HepG2 (cell line): ENCODE measurements around the gene ACSS3. TPM values are rescaled to one million over a fixed set of nuclear protein-coding genes. Genes with fewer than 3 reads are reported as not detected.

Experiments
- BCL6 ChIP-seq: IDR thresholded peaks from 2 replicates; pipeline ENCODE4 v1.6.1; 2016; ENCODE audit warnings: missing genetic modification reagents, missing compliant biosample characterization
- ELF3 ChIP-seq: IDR thresholded peaks from 2 replicates; pipeline ENCODE4 v1.6.1; 2016; ENCODE audit warnings: missing genetic modification reagents, missing compliant biosample characterization
- ETV5 ChIP-seq: IDR thresholded peaks from 2 replicates; pipeline ENCODE4 v1.6.1; 2018; ENCODE audit warnings: missing biosample characterization, missing genetic modification reagents, inconsistent platforms, borderline replicate concordance
- FOXJ3 ChIP-seq: sonication (generic); formaldehyde crosslinking; IDR thresholded peaks from 2 replicates; pipeline ENCODE4 v1.4.0; 2020; ENCODE audit warnings: missing genetic modification reagents, mild to moderate bottlenecking, borderline replicate concordance
- FOXO4 ChIP-seq: sonication (generic); formaldehyde crosslinking; conservative IDR thresholded peaks from 2 replicates; pipeline ENCODE4 v1.8.1; 2023; ENCODE audit warnings: missing genetic modification reagents
- GFI1 ChIP-seq: sonication (generic); formaldehyde crosslinking; IDR thresholded peaks from 2 replicates; pipeline ENCODE4 v1.5.0; 2020; ENCODE audit warnings: missing genetic modification reagents, mild to moderate bottlenecking, borderline replicate concordance
- HCFC1 ChIP-seq: fragments of 150-350 bp; IDR thresholded peaks from 2 replicates; pipeline ENCODE4 v1.6.1; 2014; ENCODE audit warnings: low read depth, low read length
- HOMEZ ChIP-seq: IDR thresholded peaks from 2 replicates; pipeline ENCODE4 v1.6.1; 2016; ENCODE audit warnings: low read depth
- LCORL ChIP-seq, 2 experiments: fragments of 450-650 bp in 1 of 2; sonication (generic) in 1 of 2; formaldehyde crosslinking in 1 of 2; IDR thresholded peaks; 2 replicates each; pipeline versions ENCODE4 v1.5.0 to v1.6.1; 2017 to 2020; ENCODE audit warnings: antibody characterized with exemption in 1 of 2, missing genetic modification reagents in 1 of 2
- MAFK ChIP-seq, 2 experiments: IDR thresholded peaks in 1 of 2; conservative IDR thresholded peaks in 1 of 2; 2 replicates each; pipeline ENCODE4 v1.6.1; 2011; ENCODE audit warnings: improper control_type of control experiment in 2 of 2, low read length in 2 of 2
- MEIS1 ChIP-seq: sonication (generic); formaldehyde crosslinking; IDR thresholded peaks from 2 replicates; pipeline ENCODE4 v1.9.0; 2021; ENCODE audit warnings: mild to moderate bottlenecking, missing genetic modification reagents, moderate library complexity, borderline replicate concordance
- NR2F2 ChIP-seq: IDR thresholded peaks from 2 replicates; pipeline ENCODE4 v1.6.1; 2012; ENCODE audit warnings: low read depth, inconsistent platforms, borderline replicate concordance
- THRA ChIP-seq: sonication (generic); formaldehyde crosslinking; IDR thresholded peaks from 2 replicates; pipeline ENCODE4 v1.4.0; 2020; ENCODE audit warnings: missing genetic modification reagents, borderline replicate concordance
- TP53 ChIP-seq: sonication (generic); formaldehyde crosslinking; conservative IDR thresholded peaks from 2 replicates; pipeline ENCODE4 v1.4.0; 2020; ENCODE audit warnings: missing genetic modification reagents
- ZNF230 ChIP-seq: sonication (generic); formaldehyde crosslinking; IDR thresholded peaks from 2 replicates; pipeline ENCODE4 v1.4.0; 2020; ENCODE audit warnings: mild to moderate bottlenecking, missing genetic modification reagents
- ZNF264 ChIP-seq: sonication (generic); formaldehyde crosslinking; IDR thresholded peaks from 2 replicates; pipeline ENCODE4 v1.4.0; 2020; ENCODE audit warnings: missing genetic modification reagents
- ZNF335 ChIP-seq: sonication (generic); formaldehyde crosslinking; IDR thresholded peaks from 2 replicates; pipeline ENCODE4 v1.4.0; 2020; ENCODE audit warnings: missing genetic modification reagents
- polyA plus RNA-seq, 8 experiments: library from polyadenylated mRNA; depleted of rRNA in 3 of 8; stranded (reverse) in 7 of 8; unstranded in 1 of 8; fragments of >200 nt; fragmentation: Illumina TruSeq in 4 of 8; extraction: Trizol in 4 of 8; gene quantifications; 2 replicates each; pipeline versions ENCODE4 v1.2.1 to v1.2.3, GENCODE V29; 2011 to 2016; ENCODE audit warnings: low read depth in 4 of 8, missing spikeins in 1 of 8, mixed read lengths in 1 of 8; ENCODE audit not compliant: insufficient read depth in 1 of 8
- total RNA-seq, 5 experiments: library from RNA; depleted of rRNA; stranded (reverse); fragments of >200 nt; fragmentation: Illumina TruSeq; extraction: Trizol; gene quantifications; 2 replicates each; pipeline ENCODE4 v1.2.3, GENCODE V29; 2016; ENCODE audit warnings: low read depth in 1 of 5
- TF ChIP-seq, protein P1 (sequence below), 2 experiments: IDR thresholded peaks; 2 replicates each; pipeline ENCODE4 v1.6.1; 2011 to 2012; ENCODE audit warnings: low read length in 2 of 2, borderline replicate concordance in 1 of 2, low read depth in 1 of 2, mild to moderate bottlenecking in 1 of 2, moderate library complexity in 1 of 2

ACSS3 gene
- total and polyA plus RNA-seq, 2 of the 13 experiments (the other 11 are each of a cell fraction or from before 2014, with no cell fraction given): 79.5 to 86.3 TPM

DNA sequence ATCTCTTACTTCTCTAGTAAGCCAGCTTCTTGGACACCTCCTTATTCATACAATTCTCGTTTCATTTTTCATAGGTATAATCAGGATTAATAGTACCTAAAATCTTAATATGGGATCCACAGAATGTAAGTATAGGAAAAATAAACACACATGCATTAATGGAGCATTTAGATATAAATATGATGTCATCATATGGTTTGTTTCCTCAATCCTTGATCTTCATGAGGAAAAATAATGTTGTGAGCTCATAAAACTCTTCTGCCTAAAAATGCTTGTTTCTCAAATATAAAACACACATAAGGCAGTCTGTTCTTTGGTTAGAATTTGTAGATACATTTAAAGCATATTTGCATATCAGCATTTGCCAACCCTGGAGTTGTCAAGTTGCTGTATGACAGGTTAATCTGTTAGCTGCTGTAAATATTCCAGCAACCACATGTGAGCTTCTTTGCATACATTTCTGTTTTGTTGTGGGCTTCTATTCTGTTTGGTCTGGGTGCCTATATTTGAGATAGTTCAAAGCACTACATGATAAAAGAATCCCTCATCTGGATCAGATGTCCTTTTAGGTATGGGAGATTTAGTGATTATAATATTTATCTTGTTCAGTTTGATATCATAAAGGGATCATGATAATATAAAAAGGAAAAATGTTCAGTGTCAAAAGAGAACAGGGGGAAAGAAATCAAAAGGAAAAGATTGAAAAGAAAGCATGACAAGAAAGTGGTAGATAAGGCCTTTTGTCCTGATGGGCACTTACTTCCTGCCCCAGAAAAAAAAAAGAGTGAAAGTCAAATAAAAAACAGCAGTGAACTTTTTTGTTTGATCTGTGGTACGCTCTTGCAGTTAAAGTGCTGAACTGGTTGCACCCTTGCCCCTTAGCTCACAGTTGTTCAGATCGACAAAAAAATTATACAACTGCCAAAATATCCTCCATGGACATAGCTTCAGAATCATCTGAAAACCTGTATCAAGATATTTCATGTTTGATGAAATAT, 68.6 kb downstream of the ACSS3 start (continued):
- peak; percentile 84; the same call in 1 of the 2 replicates for TF ChIP-seq ETV5
- TF ChIP-seq ZNF335 (CRISPR knock-in tag): no peak
- TF ChIP-seq GFI1: peak; percentile 54; the same call in 1 of the 2 replicates
- no peak for TF ChIP-seq TP53 (CRISPR knock-in tag)
- TF ChIP-seq BCL6: peak; percentile 23; the same call in 1 of the 2 replicates
- TF ChIP-seq, protein P1, sequence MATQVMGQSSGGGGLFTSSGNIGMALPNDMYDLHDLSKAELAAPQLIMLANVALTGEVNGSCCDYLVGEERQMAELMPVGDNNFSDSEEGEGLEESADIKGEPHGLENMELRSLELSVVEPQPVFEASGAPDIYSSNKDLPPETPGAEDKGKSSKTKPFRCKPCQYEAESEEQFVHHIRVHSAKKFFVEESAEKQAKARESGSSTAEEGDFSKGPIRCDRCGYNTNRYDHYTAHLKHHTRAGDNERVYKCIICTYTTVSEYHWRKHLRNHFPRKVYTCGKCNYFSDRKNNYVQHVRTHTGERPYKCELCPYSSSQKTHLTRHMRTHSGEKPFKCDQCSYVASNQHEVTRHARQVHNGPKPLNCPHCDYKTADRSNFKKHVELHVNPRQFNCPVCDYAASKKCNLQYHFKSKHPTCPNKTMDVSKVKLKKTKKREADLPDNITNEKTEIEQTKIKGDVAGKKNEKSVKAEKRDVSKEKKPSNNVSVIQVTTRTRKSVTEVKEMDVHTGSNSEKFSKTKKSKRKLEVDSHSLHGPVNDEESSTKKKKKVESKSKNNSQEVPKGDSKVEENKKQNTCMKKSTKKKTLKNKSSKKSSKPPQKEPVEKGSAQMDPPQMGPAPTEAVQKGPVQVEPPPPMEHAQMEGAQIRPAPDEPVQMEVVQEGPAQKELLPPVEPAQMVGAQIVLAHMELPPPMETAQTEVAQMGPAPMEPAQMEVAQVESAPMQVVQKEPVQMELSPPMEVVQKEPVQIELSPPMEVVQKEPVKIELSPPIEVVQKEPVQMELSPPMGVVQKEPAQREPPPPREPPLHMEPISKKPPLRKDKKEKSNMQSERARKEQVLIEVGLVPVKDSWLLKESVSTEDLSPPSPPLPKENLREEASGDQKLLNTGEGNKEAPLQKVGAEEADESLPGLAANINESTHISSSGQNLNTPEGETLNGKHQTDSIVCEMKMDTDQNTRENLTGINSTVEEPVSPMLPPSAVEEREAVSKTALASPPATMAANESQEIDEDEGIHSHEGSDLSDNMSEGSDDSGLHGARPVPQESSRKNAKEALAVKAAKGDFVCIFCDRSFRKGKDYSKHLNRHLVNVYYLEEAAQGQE (IDR thresholded peaks at IDR 0.05; ENCODE audit: borderline replicate concordance in 1 of 2, low read depth in 1 of 2, low read length in 2 of 2): peak in 1 of 2 experiments; percentile 43; a peak in 1 of 4 replicates
- TF ChIP-seq ELF3 (CRISPR knock-in tag): peak; percentile 76; the same call in 1 of the 2 replicates
- peak in 1 of 2 experiments; percentile 0; a peak in 1 of 4 replicates for TF ChIP-seq MAFK (conservative IDR thresholded peaks at IDR 0.05 in 1 of 2, IDR thresholded peaks at IDR 0.05 in 1 of 2; ENCODE audit: low read length in 2 of 2)
- peak; percentile 25; the same call in 1 of the 2 replicates for TF ChIP-seq FOXJ3 (CRISPR knock-in tag)
- 0 out of 2 replicates have a peak, but pooled peaks have one; percentile 12 for TF ChIP-seq ZNF264
- no peak for TF ChIP-seq HCFC1
- TF ChIP-seq MEIS1 (CRISPR knock-in tag): 0 out of 2 replicates have a peak, but pooled peaks have one; percentile 49
- 0 out of 2 replicates have a peak, but pooled peaks have one; percentile 20 for TF ChIP-seq LCORL (IDR thresholded peaks at IDR 0.05)
- no peak; the same call in 1 of the 2 replicates for TF ChIP-seq LCORL (CRISPR knock-in tag; IDR thresholded peaks at IDR 0.05)
- peak; percentile 52; the same call in 1 of the 2 replicates for TF ChIP-seq ZNF230 (CRISPR knock-in tag)
- peak; percentile 37; the same call in 1 of the 2 replicates for TF ChIP-seq HOMEZ (CRISPR knock-in tag)
- peak; percentile 65 for TF ChIP-seq NR2F2
- no peak for TF ChIP-seq FOXO4 (CRISPR knock-in tag)
- TF ChIP-seq THRA: peak; percentile 89
